HG03064 (cell line): Measurements from ENCODE around the gene GGN.
A peak's percentile ranks its signal among the peaks of the same experiment; 100 is the strongest.
"Not testable (repeated sequence)": the region's sequence is repeated elsewhere in the genome, so short reads cannot be mapped to it uniquely, and the experiment has no call there.

Experiments used
- ATAC-seq: cut with Tn5 transposase; IDR thresholded peaks from one replicate; pipeline ENCODE4 v1.9.1; 2021; ENCODE audit warnings: low read depth; ENCODE audit not compliant: unreplicated experiment

GGN gene

DNA sequence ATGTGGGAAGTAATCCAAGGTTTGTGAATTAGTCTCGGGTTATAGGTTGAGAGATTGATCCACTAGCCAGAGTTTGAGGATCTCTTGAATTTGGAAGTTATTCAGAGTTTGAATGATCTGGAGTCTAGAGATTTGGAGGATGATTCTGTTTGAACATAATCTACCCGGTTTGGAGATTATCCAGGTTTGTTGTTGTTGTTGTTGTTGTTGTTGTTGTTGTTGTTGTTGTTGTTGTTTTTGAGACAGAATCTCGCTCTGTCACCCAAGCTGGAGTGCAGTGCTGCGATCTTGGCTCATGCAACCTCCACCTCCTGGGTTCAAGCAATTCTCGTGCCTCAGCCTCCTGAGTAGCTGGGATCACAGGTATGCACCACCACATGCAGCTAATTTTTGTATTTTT, 24.1 kb upstream of the GGN start:
- ATAC-seq, result not testable (repeated sequence)

DNA sequence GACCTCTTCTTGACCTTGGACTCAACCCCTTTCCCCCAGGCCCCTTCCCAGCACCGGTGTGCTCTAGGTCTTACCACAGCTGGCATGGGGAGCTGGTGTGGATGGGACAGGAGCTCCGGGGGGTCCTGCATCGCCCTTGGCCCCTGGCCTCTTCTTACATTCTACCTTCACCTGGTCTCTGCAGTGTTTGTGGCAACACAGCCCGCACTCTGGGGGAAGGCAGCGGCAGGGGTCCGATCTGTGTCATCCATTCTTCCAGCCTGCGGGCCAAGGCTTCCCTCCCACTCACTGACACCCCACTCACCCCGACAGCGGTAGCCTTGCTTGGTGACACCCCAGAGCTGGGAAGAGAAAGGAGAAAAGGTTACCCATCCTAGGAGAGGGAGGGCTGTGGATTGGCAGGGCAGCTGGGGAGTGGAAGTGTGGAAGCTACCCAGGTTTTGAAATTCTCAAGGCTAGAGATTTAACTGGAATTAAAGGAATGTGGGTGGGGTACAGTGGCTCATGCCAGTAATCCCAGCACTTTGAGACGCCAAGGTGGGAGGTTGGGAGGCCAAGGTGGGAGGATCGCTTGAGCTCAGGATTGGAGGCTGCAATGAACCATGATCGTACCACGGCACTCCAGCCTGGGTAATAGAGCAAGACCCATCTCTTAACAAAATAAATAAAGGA, 23.3 kb upstream of the GGN start:
- no peak for ATAC-seq

DNA sequence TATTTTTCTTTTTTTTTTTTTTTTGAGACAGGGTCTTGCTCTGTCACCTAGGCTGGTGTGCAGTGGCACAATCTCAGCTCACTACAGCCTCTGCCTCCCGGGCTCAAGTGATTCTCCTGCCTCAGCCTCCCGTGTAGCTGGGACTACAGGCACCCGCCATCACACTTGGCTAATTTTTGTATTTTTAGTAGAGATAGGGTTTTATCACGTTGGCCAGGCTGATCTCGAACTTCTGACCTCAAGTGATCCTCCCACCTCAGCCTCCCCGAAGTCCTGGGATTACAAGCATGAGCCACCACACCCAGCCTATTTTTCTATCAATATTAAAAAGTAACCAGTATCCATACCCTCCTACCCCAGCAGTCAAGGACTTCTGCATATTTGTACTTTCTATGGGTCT, 22.6 kb upstream of the GGN start:
- not testable (repeated sequence) for ATAC-seq

DNA sequence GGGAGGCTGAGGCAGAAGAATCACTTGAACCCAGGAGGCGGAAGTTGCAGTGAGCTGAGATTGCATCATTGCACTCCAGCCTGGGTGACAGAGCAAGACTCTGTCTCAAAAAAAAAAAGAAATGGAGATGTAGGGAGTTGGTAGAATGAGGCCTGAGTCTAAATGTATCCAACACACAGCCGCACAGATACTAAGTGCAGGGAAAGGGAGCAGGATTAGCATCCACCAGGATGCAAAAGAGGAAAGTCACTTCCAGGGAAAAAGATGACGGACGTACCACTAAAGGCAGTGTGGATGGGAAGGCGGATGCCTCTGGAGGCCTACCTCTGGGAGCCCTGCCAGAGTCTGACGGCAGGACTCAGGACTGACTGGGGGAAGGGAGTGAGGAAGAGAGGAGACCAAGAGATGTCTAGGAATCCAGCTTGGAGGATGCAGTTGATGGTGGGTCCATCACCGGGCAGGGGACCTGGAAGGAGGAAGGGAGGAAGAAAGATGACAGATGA, 21.8 kb upstream of the GGN start:
- no peak for ATAC-seq

DNA sequence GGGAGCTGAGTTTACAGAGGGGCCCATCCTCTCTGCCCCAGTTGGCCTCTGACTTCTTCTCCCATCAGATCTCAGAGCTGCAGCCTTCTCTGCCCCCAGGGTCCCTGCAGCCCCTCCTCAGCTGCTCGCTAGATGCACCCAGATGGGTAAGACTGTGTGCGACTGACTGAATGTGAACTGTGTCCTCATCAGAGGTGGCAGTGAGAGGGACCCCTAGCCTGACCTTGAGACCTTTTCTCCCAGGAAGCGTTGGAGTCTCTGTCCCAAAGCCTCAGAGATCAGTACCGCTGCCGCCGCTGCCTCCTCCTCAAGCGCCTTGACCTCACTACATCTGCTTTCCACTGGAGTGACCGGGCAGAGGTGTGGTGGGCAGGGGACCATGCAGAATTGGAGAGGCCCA, 17.4 kb upstream of the GGN start:
- ATAC-seq, result no peak

DNA sequence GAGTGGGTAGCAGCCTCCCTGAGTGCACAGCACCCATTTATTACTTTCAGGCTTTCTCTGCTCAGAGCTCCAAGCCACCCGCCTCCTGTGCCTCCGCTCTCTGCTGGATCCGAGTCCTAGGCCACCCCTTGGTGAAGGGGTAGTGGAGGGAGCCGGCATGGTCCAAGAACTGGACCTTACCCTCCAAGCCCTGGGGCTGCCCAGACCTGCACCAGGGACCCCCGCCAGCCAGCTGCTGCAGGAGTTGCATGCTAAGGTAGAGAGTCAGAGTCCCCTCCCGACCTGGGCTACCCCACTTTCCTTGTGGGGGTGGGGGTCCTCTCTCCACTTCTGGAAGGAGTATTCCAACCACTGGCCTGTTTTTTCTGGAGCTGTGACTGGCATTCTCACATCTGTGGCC, 17.0 kb upstream of the GGN start:
- ATAC-seq, result no peak

DNA sequence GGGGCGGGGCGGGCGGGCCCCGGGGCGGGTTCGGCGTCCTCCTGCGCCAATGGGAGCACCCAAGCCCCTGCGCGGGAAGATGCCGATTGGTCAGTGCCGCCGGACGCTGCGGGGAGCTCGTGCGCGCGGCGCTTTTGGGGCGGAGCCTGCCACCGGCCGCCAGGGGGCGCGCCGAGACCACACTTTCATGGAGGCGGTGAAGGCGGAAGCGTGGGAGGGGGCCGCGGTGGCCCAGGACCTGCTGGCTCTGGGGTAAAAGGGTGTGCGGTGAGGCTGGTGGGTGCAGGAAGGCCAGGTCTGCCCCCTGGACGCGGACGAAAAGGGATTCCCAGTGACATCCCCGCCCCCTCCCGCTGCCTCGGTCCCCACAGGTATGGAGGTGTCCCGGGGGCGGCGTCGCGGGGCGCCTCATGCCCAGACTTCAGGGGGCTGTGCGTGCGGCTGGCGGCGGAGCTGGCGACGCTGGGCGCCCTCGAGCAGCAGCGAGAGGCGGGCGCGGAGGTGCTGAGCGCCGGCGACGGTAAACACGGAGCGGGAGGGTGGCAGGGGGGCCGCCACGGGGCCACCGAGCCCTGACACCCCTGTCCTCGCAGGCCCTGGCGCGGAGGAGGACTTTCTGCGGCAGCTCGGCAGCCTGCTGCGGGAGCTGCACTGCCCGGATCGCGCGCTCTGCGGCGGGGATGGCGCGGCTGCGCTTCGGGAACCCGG, 15.3 kb upstream of the GGN start, which contains the start of gene FAM98C:
TSS of gene FAM98C (plus strand) at position 127 of the 708 bp plus-strand sequence. CDS start at position 188, 61 bp downstream.
- ATAC-seq, result peak; percentile 86

DNA sequence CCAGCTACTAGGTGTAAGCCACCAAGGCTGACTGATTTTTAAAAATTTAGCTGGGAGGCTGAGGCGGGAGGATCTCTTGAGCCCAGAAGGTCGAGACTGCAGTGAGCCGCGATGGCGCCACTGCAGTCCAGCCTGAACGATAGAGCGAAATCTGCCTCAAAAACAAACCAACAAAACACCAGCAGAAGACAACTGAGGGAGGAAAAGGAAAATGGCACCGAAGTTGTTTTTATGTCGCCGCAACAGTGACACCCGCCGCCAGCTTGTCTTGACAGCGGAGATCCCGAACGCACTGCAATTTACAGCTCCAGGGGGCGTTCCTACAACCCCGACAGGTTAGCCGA, 14.8 kb upstream of the GGN start:
- peak; percentile 17 for ATAC-seq

DNA sequence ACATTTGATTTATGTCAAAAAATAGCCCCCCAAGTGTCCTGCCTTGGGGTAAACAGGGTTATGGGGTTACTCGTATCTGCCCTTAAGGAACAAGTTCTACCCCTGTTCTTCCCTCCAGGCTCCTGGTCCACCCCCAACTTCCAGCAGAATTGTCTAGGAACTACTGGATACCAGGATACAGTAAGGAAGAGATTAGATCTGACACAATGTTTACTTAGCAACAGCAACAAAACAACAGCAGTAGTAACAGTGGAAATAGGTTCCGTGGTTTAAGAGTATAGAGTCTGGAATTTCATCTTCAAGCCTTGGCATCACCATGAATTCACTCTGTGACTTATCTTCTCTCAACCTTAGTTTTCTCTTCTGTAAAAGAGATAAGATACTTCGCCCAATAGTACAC, 13.3 kb upstream of the GGN start:
- ATAC-seq, result no peak

DNA sequence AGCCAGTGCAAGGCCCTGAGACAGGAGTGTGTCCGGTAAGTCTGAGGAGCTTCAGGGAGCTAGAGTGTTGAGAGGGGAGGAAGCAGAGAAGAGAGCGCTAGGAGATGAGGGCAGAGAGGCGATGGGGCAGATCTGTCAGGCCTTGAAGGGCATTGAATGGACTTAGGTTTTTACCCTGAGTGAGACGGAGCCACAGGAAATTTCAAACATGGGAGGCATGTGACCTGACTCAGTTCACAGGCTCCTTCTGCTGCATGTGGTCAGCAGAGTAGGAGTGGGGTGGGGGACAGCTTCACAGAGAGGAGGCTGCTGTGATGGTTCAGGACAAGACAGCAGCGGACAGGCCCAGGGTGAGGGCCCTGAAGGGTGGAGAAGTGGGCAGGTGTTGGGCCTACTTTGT, 12.5 kb upstream of the GGN start:
- no peak for ATAC-seq

DNA sequence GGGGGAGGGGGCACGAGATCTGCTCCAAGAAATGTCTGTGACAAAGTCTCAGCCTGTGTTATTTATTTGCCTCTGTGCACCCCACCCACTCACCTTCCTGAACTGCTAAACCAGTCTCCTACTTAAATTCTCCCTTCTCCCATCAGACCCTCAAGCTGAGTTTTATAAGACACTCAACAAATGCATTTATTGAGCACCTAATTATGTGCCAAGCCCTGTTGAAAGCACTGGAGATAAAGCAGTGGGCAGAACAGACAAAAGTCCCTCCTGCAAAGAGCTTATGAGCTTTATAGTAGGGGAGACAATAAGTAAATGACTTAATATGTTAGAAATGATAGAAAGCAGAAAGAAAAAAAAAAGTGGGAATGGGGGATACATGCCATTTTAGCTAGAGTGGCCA, 11.7 kb upstream of the GGN start:
- no peak for ATAC-seq

DNA sequence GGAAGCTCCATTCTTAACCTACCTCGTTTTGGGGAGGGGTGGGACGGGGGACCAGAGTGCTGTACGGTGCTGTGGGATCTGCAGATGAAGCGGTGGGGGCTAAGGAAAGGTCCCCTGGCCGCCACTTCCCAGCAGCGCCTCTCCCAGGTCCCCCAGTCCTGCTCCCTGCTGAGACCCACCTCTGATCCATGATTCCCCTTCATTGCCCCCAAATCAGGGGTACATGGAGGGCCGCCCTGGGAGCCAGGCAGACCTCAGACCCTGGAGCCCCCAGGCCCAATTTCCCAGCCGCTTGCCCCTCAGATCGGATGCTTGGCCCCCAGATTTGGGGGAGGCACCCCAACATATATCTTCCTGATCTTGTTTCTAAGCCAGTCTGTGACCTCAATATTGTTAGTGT, 11.2 kb upstream of the GGN start:
- ATAC-seq, result no peak

DNA sequence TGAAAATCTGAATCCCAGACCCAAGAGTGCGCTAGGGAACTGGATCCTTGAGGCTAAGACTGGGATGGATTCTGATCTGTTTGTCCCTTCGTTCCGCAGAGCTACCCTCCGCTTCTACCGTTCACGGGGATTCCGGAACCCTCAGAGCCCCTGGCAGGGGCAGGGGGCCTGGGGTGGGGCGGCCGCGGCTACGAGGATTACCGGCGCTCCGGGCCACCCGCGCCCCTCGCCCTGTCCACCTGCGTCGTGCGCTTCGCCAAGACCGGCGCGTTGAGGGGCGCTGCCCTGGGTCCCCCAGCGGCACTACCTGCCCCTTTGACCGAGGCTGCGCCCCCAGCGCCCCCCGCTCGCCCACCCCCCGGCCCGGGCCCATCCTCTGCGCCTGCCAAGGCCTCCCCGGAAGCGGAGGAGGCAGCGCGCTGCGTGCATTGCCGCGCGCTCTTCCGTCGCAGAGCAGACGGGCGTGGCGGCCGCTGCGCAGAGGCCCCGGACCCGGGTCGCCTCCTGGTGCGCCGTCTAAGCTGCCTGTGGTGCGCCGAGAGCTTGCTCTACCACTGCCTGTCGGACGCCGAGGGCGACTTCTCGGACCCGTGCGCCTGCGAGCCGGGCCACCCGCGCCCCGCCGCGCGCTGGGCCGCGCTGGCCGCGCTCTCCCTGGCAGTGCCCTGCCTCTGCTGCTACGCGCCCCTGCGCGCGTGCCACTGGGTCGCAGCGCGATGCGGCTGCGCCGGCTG, 7.7 kb upstream of the GGN start:
- no peak for ATAC-seq

DNA sequence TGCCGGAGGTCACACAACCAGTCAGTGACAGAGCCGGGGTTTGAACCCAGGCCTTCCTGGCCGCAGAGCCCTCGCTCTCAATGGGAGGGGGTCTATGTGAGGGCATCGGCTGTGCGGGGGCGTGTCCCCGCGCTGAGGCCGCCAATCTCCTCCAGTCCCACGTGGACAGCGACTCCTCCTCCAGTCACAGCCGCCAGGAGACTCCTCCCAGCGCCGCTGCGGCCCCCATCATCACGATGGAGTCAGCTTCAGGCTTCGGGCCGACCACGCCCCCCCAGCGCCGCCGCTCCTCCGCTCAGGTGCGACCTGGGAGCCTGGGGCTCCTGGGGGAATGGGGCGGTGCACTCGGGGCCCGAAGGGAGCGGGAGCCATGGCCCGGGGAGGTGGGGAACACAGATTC, 6.7 kb upstream of the GGN start:
- ATAC-seq, result no peak

DNA sequence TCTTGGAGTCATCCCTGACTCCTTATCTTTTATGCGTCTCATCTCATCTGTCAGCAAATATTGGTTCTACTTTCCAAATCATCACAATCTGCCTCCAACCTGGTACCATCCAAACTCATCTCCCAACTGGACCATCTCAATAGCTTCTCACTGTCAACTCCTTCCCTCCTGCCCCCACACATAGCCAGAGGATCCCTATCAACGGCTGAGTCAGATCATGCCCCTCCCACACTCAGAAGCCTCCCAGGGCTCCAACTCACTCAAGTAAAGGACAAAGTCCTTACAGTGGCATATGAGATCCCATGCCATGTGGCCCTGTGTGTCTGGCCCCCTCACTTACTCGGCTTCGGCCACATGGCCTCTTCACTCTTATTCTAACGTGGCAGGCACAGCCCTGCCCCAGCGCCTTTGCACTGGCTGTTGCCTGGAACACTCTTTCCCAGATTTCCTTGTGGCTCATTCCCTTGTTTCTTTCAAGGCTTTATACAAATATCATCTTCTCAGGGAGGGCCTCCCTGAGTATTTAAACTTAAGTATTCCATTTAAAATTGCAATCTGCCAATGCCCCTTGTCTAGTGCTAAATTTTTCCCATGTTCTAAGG, 5.0 kb upstream of the GGN start:
- ATAC-seq, result no peak

DNA sequence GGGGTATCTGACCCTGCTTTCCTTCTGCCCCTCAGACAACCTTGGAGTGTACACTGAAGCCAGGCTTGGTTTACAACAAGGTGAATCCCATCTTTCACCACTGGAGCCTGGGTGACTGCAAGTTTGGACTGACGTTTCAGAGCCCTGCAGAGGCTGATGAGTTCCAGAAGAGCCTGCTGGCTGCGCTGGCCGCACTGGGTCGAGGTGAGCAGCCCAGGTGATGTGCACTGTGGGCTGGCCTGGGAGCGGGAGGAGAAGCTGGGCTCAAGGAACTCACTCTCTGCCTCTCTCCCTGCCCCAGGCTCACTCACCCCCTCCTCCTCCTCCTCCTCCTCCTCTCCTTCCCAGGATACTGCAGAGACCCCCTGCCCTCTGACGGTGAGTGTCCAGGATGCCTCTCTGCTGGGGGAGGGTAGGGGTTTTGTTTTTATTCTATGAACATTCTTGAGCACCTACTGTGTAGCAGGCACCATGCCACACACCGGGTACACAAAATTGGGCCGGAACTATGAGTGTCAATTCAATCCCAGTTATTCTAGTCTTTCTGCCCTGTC, 4.2 kb upstream of the GGN start:
- ATAC-seq, result no peak

DNA sequence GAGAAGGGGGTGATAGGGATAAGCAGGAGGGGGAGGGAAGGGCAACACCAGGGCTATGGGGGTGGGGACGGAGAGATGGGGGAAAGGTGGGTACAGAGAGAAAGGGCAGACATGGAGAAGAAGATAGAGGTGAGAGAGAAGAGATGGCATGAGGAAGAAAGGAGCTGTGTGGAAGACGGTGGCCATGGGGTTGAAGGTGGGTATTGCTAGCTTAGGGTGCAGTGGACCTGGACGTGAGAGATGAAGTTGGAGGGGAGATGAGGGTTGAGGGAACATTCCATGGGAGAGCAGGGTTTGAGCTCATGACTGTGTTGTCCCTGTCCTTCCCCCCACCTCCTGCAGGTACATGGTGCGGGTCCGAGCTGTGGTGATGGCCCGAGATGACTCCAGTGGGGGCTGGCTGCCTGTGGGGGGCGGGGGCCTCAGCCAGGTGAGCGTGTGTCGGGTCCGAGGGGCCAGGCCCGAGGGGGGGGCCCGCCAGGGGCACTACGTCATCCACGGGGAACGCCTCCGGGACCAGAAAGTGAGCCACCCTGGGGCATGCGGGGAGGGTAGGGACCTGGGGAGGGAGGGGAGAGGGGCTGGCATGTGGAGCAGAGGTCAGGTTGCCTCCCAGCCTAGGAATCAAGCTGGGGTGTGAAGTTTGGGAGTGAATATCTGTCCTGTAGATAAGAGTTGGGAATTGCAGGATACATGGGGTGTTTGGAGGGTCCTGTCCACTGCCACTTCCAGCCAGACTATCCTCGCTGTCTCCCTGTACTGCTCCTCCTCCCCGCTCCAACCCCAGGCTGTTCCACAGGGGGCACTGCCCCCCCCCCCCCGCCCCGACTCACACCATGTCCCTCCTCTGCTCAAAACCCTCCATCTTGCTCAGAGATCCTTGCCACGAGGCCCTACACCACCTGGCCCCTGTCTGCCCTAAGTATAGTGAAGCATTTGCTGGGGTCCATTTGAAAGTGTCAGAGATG, 2.4 kb upstream of the GGN start:
- no peak for ATAC-seq

DNA sequence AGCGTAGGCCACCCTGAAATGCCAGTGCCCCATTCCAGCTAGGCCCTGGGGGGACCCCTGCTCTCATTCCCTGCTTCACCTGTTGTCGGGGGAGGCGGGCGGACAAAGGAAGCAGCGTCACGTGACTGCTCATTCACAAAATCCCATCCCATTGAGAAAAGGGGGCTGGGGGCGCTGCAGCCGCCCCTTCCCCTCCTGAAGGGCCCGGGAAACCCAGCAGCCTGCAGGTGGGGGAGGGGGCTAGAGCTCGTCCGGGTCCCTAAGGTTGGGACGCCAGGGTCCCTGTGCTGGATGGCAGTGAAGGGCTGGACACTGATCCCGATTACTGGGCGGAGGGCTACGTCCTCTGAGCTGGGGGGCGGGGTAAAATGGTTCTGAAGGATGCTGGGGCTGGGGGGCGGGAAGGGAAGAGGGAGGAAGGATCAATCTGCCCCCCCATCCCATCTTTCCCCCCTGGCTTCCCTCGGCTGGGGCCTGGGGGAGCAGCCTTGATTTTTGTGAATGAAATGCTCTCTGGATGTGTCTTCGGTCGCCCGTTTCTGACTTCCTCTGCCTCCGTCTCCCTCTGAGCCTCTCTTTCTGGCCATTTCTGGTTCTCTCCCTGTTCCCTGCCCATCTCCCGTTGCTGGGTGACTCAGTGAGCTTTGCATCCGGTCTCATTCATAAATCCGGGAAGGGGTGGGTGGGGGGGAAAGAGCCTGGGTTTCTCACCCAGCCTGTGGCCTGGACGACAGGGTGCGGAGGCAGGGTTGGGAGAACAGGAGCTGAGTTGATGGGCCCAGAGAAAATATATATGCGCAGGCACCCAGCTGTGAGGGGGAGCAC, 1.5 kb upstream of the GGN start:
- ATAC-seq, result no peak
